ENCODE data around the gene SCNN1B. TPM values are rescaled to one million over a fixed set of nuclear protein-coding genes. Genes with fewer than 3 reads are reported as not detected.
"Not testable (repeated sequence)": the region's sequence is repeated elsewhere in the genome, so short reads cannot be mapped to it uniquely, and the experiment has no call there.

Gene SCNN1B
- total RNA-seq, 4 donors from 2014 or later = 0.66 to 2.7 (median 2.2) TPM

DNA sequence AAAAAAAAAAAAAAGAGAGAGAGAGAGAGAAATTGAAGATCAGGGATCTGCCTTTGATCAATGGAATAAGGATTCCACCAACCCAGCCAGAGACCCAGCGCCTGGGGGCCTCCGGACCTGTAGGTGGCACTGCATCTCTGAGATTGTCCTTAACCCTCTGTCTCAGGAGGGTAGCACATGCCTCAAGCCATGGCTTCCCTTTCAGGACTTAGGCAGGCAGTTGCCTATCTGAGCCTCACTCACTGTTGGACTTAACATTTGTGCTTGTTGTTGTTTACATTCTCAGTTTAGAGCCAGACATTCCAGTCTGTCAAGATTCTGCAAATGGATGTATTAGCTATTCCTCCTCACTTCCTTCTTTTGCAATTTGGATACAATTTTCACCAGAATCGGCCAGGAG lies 5.1 kb upstream of the SCNN1B start:
- no peaks in the 10 kb centered on the region for H3K36me3 ChIP-seq
- H3K4me3 ChIP-seq = no peak overlapping the region
- H3K27ac ChIP-seq = no peak overlapping the region
- DNase-seq (ENCODE audit: low spot score in 2 of 2) = no peak
- H3K27me3 ChIP-seq = peaks cover 0 to 9% of the 10 kb centered on the region in 2 donors
- H3K9me3 ChIP-seq = no peaks in the 10 kb centered on the region
- peaks cover 0 to 3% (median under 1%) of the 10 kb centered on the region in 4 donors for H3K4me1 ChIP-seq
- WGBS, 2 donors = 74 to 85% methylated on average over 3 of the region's 3 CpGs
- no peak for TF ChIP-seq EP300 (IDR thresholded peaks at IDR 0.05)
- TF ChIP-seq POLR2A (IDR thresholded peaks at IDR 0.05) = no peak
- TF ChIP-seq CTCF (IDR thresholded peaks at IDR 0.05) = no peak

GRCh38 chr16:23298290-23298915 lies 3.7 kb upstream of the SCNN1B start:
- no peak overlapping the region for H3K27ac ChIP-seq
- 70% methylated on average over 6 of the region's 6 CpGs for WGBS, 2 donors

GRCh38 chr16:23299815-23300214 lies 2.3 kb upstream of the SCNN1B start:
- not testable (repeated sequence) for H3K27ac ChIP-seq; DNase-seq (ENCODE audit: low spot score in 2 of 2); H3K4me1 ChIP-seq; H3K4me3 ChIP-seq; H3K36me3 ChIP-seq; H3K9me3 ChIP-seq
- WGBS, 2 donors = 76 to 92% methylated on average over 3 of the region's 3 CpGs
- peaks cover 0 to 23% of the 10 kb centered on the region in 2 donors for H3K27me3 ChIP-seq

More at GRCh38 chr16:23298290-23298915, 3.7 kb upstream of the SCNN1B start:
- Histone ChIP-seq H3K27me3 (peaks cover 0 to 23% of the 10 kb centered on the region in 2 donors), H3K36me3 (no peaks in the 10 kb centered on the region), H3K9me3 (no peaks in the 10 kb centered on the region), H3K4me3 (no peak overlapping the region), H3K4me1 (peaks cover 0 to 8% (median 4%) of the 10 kb centered on the region in 4 donors)
- DNase-seq (ENCODE audit: low spot score in 2 of 2) = no peak
- no peak for TF ChIP-seq EP300 (IDR thresholded peaks at IDR 0.05)
- TF ChIP-seq POLR2A (IDR thresholded peaks at IDR 0.05) = no peak
- TF ChIP-seq CTCF (IDR thresholded peaks at IDR 0.05) = no peak

- TF ChIP-seq POLR2A (IDR thresholded peaks at IDR 0.05) (no peak), EP300 (IDR thresholded peaks at IDR 0.05) (no peak), CTCF (IDR thresholded peaks at IDR 0.05) (no peak)
- peaks cover 0 to 23% of the 10 kb centered on the region in 2 donors for H3K27me3 ChIP-seq
- H3K4me3 ChIP-seq = no peak overlapping the region
- no peak overlapping the region for H3K27ac ChIP-seq
- H3K4me1 ChIP-seq = peaks cover 0 to 8% (median 4%) of the 10 kb centered on the region in 4 donors
- H3K9me3 ChIP-seq = no peaks in the 10 kb centered on the region
- no peaks in the 10 kb centered on the region for H3K36me3 ChIP-seq
- DNase-seq (ENCODE audit: low spot score in 2 of 2) = no peak
- WGBS, 2 donors = 18% methylated on average over 18 of the region's 18 CpGs
These were observed 654 bp upstream of the SCNN1B start for GRCh38 chr16:23301251-23302044.

DNA sequence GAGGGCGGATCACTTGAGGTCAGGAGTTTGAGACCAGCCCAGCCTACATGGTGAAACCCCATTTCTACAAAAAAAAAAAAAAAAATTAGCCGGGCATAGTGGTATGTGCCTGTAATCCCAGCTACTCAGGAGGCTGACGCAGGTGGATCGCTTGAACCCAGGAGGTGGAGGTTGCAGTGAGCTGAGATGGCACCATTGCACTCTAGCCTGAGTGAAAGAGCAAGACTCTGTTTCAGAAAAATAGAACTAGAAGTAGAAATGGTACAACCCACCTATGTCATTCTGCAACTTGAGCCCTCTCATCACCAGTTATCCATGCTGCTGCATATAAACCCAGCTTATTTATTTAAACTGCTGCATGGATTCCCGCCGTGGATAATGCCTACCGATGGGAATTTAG lies 1.6 kb downstream of the SCNN1B start:
- no peak overlapping the region for H3K4me3 ChIP-seq
- no peak for TF ChIP-seq EP300 (IDR thresholded peaks at IDR 0.05)
- no peak for TF ChIP-seq CTCF (IDR thresholded peaks at IDR 0.05)
- TF ChIP-seq POLR2A (IDR thresholded peaks at IDR 0.05) = no peak
- no peaks in the 10 kb centered on the region for H3K9me3 ChIP-seq
- no peaks in the 10 kb centered on the region for H3K36me3 ChIP-seq
- no peak overlapping the region for H3K27ac ChIP-seq
- H3K4me1 ChIP-seq = peaks cover 0 to 8% (median 4%) of the 10 kb centered on the region in 4 donors
- WGBS, 2 donors = 85 to 90% methylated on average over 7 of the region's 7 CpGs
- H3K27me3 ChIP-seq = peaks cover 0 to 23% of the 10 kb centered on the region in 2 donors
- DNase-seq (ENCODE audit: low spot score in 2 of 2) = no peak

All from tibial nerve (tissue), 4 donors.